Transverse colon (tissue), 3 donors: ENCODE measurements around the gene GRIK4.

Source experiments
- POLR2A ChIP-seq: fragments of 450-650 bp; IDR thresholded peaks from one replicate; pipeline ENCODE4 v1.6.1; 2016; ENCODE audit warnings: antibody characterized with exemption, mild to moderate bottlenecking, moderate library complexity
- POLR2AphosphoS5 ChIP-seq, 3 donors: sonication (generic); formaldehyde crosslinking; IDR thresholded peaks; one replicate each; pipeline ENCODE4 v1.6.1; 2016; ENCODE audit warnings: antibody characterized with exemption in 3 of 3

DNA sequence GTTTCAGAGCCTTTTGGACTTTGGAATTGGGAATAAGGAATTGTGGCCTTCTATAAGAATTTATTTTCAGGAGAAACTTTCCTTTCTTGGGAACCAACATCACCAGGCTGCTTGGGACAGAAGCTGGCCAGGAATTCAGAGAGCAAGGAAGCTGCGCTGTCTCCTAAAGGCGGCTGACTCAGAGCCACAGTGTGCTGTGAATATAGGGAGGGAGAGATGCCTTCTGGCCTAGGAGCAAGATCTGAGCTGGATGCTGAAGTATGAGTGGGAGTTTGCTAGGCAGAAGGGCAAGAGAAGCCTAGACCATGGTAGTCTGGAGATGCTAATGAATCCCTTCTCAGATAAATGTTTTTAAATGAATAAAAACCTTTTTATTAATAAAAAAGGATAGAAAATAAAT is 298.7 kb downstream of the GRIK4 start:
- no peak for TF ChIP-seq POLR2AphosphoS5 (IDR thresholded peaks at IDR 0.05)
- TF ChIP-seq POLR2A, result no peak
